ELF-1 (cell line): ENCODE data around the gene MGAM2.

Source experiments
- DNase-seq: peaks from one replicate; pipeline ENCODE4 v3.0.0-alpha.2; 2016; ENCODE audit warnings: low read depth, low spot score

MGAM2 gene

GRCh38 chr7:142176901-142177300 lies 65.4 kb downstream of the MGAM2 start:
- DNase-seq, result no peak

DNA sequence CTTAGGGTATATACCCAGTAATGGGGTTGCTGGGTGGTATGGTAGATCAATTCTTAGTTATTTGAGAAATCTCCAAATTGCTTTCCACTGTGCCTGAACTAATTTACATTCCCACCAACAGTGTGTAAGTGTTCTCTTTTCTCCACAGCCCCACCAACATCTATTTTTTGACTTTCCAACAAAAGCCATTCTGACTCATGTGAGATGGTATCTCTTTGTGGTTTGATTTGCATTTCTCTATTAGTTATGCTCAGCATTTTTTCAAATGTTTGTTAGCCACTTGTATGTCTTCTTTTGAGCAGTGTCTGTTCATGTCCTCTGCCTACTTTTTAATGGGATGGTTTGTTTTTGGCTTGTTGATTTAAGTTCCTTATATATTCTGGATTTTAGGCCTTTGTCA lies 66.4 kb downstream of the MGAM2 start:
- DNase-seq, result no peak

- DNase-seq, result no peak
Measured at GRCh38 chr7:142180426-142180825, 68.9 kb downstream of the MGAM2 start.

DNA sequence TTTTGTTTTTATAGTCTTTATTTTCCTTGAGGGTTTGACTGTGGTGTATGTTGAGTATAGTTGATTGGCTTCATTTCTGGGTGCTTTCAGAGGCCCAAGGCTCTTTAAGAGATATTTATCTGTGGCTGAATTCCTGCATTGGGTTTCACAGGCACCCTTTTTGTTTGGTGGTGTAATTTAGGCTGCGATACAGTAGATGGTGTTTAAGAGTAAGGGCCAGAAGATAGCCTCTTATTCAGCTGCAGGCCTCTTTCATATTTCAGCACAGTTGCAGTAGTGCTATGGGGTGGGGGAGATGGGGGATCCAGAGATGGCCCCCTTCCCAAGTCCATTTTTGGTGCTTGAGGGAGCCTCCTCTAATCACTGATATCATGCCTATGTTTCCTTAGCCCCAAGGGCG lies 69.7 kb downstream of the MGAM2 start:
- DNase-seq, result peak; percentile 8

DNA sequence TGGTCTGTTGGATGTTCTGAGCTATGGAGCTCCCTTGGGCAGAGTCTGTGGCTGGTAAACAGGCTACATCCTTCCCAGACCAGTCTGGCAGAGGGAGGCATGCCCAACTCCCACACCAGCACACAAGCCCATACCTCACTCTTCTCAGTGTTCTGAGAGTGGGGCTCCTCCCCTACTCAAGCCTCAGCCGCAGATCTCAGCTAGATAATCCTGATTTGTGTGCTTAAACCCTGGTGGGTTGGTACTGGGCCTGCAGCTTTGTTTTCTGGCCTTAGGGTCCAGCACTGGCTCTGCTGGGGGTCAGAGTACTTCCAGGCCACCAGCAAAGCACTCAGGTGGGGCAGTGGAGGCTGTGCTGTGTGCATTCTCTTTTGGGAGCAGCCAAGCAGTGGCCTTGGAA lies 70.4 kb downstream of the MGAM2 start:
- peak; percentile 20 for DNase-seq

DNA sequence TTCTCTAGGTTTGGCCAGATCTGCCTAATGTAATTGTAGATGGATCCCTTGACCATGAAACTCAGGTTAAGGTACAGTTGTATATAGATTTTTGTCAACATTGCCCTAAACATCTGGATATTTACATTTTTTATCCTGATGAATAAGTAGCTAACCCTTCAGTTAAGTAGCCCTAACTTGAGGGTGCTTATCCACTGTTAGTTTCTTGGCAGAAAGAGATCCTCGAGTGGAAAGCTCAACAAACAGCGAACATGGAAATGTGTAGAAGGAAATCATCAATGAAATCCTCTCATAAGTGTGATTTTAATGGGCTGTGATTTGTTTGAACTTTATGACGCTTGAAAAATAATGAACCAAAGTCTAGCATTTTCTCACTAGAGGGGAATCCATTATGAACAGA lies 73.6 kb downstream of the MGAM2 start:
- no peak for DNase-seq

GRCh38 chr7:142185801-142186200 lies 74.3 kb downstream of the MGAM2 start:
- no peak for DNase-seq

- no peak for DNase-seq
Measured at GRCh38 chr7:142188154-142188553, 76.6 kb downstream of the MGAM2 start.

DNA sequence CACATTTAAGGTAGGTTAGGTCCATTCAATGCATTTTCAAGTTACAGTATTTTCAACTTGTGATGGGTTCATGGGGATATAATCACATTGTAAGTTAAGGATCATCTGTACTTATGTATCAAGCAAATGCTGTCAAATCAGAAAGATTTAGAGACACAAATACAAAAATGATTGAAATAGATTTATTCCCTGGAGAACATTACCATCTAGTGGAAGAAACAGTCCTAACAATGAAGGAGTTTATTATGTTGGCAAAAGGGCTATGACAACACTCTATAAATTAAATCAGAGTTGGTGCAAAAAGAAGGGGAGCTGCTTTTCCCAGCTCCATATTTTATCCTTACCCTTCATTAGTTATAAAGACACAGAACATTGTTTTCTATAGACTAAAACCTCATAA lies 77.3 kb downstream of the MGAM2 start:
- DNase-seq, result no peak

GRCh38 chr7:142194201-142194600 lies 82.7 kb downstream of the MGAM2 start:
- DNase-seq, result no peak

GRCh38 chr7:142196066-142196840 lies 84.7 kb downstream of the MGAM2 start:
- DNase-seq, result no peak

DNA sequence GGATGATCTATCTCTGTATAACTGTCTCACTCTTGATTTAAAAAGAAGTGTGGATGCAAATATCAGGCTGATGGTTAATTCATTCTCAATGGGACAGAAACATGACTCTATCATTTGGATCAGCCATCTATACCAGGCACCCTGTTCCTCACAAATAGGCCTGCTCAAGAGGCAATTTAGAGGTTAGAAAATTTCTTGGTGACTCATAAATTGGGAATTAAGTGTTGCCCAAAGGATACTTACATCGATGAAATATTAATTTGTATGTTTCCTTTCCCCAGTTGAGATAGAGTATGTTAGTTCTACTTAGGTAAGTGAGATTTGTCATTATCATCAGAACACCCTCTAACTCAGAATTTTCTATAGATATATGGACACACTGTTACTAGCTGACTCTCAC lies 88.7 kb downstream of the MGAM2 start:
- DNase-seq, result no peak

GRCh38 chr7:142228537-142229104 lies 117.1 kb downstream of the MGAM2 start:
- DNase-seq, result no peak

GRCh38 chr7:142231716-142232115 lies 120.2 kb downstream of the MGAM2 start:
- peak; percentile 67 for DNase-seq

DNA sequence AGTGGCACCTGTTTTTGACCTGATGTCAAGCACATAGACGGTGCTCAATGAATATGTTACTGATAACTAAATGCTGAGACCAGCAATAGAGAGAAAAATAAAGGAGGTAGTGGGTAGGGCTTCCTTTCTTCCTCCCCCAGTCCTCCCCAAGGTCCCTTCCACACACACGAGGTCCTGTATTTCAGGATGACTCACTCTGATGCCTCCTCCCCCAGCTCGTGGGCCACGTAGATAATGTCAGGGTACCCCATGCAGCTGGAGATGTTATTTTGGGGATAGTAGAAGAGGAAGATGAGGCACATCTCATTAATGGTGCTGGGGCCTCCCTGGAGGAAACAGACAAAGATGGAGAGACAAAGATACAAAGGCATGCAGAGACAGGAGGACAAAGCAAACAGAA lies 129.0 kb downstream of the MGAM2 start:
- no peak for DNase-seq

- DNase-seq, result no peak
Measured at GRCh38 chr7:142243823-142244222, 132.3 kb downstream of the MGAM2 start.

GRCh38 chr7:142248166-142249160 lies 136.9 kb downstream of the MGAM2 start:
- peak; percentile 14 for DNase-seq

- DNase-seq, result no peak
Measured at GRCh38 chr7:142249918-142250317, 138.4 kb downstream of the MGAM2 start.

DNA sequence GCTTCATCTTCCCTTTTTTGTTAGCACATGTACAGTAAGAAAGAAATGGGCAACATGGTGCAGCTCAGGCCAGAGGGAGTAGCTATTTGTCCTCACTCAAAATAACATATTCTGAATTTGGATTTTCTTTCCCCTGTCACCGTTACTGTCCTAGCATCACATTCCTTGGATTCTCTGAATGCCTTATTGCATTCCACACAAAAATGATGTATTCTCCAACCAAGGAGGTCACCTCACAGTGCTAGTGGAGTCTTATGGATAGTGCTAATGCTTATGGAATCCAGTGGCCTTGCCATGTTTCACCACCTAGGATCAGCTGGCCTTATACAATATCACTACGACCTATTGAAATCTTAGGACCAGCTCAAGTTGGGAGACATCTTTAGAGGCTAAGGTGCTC lies 139.2 kb downstream of the MGAM2 start:
- DNase-seq, result peak; percentile 1

- no peak for DNase-seq
Measured at GRCh38 chr7:142257958-142258357, 146.4 kb downstream of the MGAM2 start, which contains the start of gene PRSS58. PRSS58 (minus strand) TSS chr7:142258058; CDS start chr7:142257707, 351 bp downstream.

- no peak for DNase-seq
Measured at GRCh38 chr7:142263598-142264380, 152.3 kb downstream of the MGAM2 start.
